ENCODE measurements around the gene TRAFD1.
"Not testable (repeated sequence)": the region's sequence is repeated elsewhere in the genome, so short reads cannot be mapped to it uniquely, and the experiment has no call there.

Gene TRAFD1

GRCh38 chr12:112125250-112125999 is at the start of gene TRAFD1:
TRAFD1 (plus strand) TSS chr12:112125560; CDS start chr12:112130523, 4,963 bp downstream.
- DNase-seq (ENCODE audit: low spot score) = peak; percentile 100

DNA sequence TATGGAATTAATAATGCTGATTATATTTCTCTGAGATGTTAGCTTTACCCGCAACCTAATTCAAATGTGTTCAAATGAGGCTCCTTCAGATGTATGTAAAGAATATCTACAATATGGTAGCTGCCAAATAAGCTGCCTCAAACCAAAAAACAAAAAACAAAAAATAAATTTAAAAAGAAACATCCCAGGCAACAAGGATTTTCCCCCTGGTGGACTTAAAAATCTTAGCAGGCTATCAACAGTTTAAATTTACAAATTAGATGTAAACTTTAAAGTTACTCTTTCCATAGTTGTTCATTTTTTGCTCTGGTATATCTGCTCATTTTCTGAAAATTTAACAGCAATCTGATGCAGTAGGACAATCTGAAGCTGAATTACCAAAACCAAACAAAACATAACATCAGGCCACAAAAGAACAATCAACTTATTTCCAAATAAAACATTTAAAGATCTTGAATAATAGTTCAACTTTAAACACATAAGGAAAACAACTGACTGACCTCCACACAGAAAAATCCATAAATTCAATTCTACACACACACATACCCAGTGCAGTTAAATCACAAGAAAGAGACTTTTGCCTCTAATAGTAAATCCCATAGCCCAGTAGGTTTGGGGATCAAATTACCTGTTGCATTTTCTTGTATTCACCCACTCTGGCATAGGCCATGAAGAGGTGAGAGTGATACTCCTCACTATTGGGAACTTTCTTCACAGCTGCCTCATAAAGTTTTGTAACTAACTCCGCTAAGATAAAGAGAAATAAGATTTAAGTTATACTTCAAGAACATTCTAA is 38.1 kb upstream of the TRAFD1 start:
- no peak for DNase-seq (ENCODE audit: low spot score)

DNA sequence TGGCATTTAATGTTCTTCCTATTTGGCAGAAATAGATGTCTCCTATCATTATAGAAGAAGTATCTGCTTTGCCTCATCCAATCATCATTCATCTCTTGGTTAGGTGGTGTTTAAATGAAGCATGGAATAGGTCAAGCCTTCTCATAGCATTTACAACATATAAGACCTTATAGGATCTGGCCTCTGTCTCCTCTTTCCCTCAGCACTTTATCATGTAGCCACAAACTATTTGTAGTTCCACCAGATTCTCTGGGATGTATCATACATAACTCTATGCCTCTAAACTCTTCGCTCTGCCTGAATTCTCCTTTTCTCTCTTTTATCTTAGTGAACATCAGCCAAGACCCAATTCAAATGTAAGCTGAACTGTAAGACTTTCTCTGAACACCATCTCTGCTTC is 37.5 kb upstream of the TRAFD1 start:
- DNase-seq (ENCODE audit: low spot score) = no peak

- DNase-seq (ENCODE audit: low spot score) = no peak
These were observed 33.8 kb upstream of the TRAFD1 start for GRCh38 chr12:112091563-112091962.

- DNase-seq (ENCODE audit: low spot score) = no peak
These were observed 29.3 kb upstream of the TRAFD1 start for GRCh38 chr12:112096070-112096469.

- no peak for DNase-seq (ENCODE audit: low spot score)
These were observed 28.7 kb upstream of the TRAFD1 start for GRCh38 chr12:112096667-112097066.

GRCh38 chr12:112097641-112098040 is 27.7 kb upstream of the TRAFD1 start:
- DNase-seq (ENCODE audit: low spot score) = no peak

- DNase-seq (ENCODE audit: low spot score) = not testable (repeated sequence)
These were observed 24.9 kb upstream of the TRAFD1 start for GRCh38 chr12:112100500-112100899.

DNA sequence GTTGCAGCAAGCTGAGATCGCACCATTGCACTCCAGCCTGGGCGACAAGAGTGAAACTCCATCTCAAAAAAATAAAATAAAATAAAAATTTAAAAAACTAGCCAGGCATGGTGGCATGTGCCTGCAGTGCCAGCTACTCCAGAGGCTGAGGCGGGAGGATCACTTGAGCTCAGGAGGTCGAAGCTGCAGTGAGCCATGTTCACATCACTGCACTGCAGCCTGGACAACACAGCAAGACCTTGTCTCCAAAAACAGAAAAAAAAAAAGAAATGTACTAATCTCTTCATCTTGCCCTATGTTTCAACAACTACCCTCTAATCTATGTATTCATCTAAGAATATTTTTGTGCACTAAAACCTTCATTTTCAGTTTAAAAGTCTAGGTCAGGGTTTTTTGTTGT is 23.2 kb upstream of the TRAFD1 start:
- DNase-seq (ENCODE audit: low spot score) = no peak

- not testable (repeated sequence) for DNase-seq (ENCODE audit: low spot score)
These were observed 22.6 kb upstream of the TRAFD1 start for GRCh38 chr12:112102746-112103145.

- no peak for DNase-seq (ENCODE audit: low spot score)
These were observed 21.4 kb upstream of the TRAFD1 start for GRCh38 chr12:112103758-112104503.

DNA sequence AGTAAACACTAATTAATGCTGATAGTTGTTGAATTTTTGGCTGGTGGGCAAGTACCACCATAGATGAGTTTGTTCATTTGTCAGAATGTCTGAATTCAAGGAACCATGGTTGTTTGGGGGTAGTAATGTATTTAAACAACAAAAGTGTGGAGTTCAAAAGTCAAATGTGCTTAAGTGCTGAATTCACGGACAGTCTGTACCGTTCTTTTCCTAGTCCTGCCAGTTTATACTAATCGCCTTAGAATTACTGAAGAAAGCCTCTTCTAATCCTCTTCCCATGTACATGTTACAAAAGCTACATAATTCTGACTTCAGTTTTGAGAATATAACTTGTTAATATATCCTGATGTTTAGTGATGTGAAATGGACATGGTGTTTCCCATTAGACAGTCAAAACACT is 19.5 kb upstream of the TRAFD1 start:
- DNase-seq (ENCODE audit: low spot score) = peak; percentile 50

DNA sequence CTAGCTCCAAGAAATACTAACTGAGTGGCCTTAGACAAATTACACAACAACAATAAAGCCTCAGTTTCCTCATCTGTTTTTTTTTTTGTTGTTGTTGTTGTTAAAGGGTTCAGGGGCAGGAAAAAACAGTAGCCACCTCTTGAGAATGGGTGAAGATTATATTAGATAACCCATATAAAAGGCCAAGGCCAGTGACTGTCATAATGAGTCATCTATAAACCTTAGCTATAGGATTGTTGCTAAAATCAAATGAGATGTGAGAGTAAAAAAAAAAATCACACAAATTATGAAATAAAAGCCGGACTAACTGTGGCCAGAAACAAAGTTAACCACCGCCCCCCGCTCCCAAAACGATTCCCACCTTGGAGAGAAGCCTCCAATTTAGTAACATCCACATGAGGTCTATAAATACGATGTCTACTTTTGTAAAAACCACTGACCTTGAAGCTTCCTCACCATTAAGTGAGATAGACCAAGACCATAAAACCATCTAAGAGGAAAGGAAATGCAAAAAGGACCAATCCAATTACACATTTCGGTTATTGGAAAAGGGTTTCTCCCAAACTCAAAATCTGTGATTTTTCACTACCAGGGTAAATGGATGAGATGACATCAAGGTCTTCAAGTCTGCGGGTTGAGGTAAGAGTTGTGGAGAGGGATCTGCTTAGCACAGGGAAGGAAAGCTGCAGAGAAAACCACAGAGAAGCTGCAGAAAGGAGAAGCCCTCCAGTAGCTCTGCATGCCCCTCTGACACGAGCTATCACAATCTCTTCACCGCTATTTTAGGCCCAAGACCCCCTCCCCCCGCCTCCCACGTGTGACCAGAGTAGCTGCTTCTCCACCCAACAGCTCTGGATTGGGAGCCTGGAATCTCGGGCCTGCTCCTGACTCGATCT is 17.8 kb upstream of the TRAFD1 start:
- DNase-seq (ENCODE audit: low spot score) = peak; percentile 58

DNA sequence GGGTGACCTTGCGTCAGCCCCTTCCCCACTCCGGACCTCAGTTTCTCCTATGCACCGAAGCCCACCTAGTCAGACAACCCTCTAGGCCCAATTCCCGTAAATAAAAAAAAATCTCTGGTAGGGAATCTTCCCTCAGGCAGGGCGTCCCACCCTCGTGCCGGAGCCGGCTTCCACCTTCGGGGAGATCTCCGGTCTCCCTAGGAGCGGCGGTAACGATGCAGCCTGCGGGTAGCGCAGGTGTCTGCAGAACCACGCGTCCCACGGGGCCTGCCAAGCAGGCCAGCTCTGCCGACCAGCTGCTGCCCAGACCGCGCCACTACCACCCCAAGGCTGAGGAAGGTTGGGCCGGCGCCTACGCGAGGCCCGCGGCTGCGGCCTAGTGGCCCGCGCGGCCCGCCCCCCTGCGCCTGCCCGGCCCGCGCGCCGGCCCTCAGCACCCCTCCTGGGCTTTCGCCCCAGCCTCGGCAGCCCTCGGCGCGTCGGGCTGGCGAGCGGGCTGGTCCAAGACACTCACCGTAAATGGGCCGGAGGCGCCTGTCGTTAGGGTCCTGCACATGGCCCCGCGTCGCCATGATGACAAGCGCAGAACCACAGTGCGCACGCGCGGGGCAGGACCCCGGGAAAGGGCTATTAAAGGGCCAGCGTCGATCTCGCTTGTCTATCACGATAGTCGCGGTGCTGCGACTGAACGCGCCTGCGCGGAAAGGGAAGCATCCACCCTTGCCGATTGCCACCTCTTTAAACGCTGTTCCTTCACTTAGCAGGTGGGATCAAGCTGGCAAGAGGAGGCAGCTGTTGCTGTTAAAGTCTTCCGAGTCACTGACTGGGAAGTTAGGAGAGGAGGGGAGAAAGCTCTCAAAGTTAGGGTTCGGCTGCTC is 16.9 kb upstream of the TRAFD1 start, which contains the start of gene NAA25:
Gene NAA25, minus strand, starts transcription at position 582 of the 878 bp plus-strand sequence. Its CDS starts 10 bp downstream, at position 572.
- DNase-seq (ENCODE audit: low spot score) = peak; percentile 93

DNA sequence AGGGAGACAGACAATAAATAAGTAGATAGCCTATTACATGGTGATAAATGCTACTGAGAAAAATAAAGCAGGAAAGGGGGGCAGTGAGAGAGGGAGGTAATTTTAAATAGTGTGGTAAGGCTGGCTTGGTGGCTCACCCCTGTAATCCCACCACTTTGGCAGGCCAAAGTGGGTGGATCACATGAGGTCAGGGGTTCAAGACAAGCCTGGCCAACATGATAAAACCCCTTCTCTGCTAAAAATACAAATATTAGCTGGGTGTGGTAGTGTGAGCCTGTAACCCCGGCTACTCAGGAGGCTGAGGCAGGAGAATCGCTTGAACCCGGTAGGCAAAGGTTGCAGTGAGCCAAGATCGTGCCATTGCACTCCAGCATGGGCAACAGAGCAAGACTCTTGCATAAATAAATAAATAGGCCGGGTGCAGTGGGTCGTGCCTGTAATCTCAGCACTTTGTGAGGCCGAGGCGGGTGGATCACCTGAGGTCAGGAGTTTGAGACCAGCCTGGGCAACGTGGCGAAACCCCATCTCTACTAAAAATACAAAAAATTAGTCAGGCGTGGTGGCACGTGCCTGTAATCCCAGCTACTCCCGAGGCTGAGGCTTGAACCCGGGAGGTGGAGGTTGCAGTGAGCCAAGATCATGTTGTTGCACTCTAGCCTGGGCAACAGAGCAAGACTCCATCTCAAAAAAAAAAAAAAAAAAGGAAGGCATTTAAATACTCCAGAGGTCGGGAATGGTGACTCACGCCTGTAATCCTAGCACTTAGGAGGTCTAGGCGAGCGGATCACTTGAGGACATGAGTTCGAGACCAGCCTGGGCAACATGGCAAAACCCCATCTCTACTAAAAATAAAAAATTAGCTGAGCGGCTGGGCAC is 14.3 kb upstream of the TRAFD1 start:
- not testable (repeated sequence) for DNase-seq (ENCODE audit: low spot score)

- DNase-seq (ENCODE audit: low spot score) = no peak
These were observed 13.4 kb upstream of the TRAFD1 start for GRCh38 chr12:112111931-112112330.

DNA sequence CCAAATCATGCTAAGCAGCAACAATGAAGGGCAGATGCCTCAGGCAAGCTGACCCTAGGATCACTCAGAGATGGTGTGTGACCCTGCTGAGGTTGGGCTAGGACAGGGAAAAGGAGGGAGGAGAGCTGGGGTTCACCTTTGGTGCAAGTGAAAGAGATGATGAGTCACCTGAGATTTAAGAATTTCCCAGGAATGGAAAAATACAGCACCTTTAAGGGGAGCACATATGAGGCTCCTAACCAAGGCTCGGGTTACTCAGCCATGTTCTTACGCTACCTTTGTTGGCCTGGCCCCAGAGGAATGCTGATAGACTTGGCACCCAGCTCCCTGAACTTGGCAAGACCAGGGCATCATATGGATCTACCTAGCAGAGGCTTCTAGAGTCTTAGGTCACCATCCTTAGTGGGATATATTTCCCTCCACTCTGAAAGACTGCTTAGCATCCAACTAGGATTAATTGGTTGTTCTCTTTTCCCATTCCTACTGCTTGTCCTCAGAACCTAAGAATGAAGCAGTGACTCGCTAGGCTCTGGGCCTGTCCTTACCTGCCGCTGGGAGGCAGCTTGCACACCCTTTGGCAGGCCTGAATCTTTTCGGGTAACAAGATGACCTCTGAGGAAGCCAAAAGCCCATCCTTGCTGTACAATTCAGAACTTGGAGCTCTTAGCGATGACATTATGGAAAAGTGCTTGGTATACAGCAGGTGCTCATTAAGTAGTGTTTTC is 12.8 kb upstream of the TRAFD1 start:
- DNase-seq (ENCODE audit: low spot score) = no peak

- no peak for DNase-seq (ENCODE audit: low spot score)
These were observed 9.9 kb upstream of the TRAFD1 start for GRCh38 chr12:112115259-112116045.
